Effector memory CD4-positive, alpha-beta T cell (primary cell): ENCODE data around the gene GRID2.

Experiments
- DNase-seq, 3 donors: peaks; one replicate each; pipeline ENCODE4 v3.0.0-alpha.2; 2020
- H3K27ac ChIP-seq: 2 replicates; pipeline ENCODE4 v1.7.0; 2013; ENCODE audit warnings: mild to moderate bottlenecking, low read length, moderate library complexity; ENCODE audit not compliant: insufficient read depth, poor library complexity, severe bottlenecking
- H3K27me3 ChIP-seq: replicated peaks from 2 replicates; pipeline ENCODE4 v1.7.0; 2013; ENCODE audit warnings: mild to moderate bottlenecking, low read length; ENCODE audit not compliant: insufficient read depth, control insufficient read depth, poor library complexity, severe bottlenecking
- H3K36me3 ChIP-seq: 2 replicates; pipeline ENCODE4 v1.7.0; 2013; ENCODE audit warnings: mild to moderate bottlenecking, low read length, moderate library complexity; ENCODE audit not compliant: control insufficient read depth, insufficient read depth
- H3K4me1 ChIP-seq: 2 replicates; pipeline ENCODE4 v1.7.0; 2013; ENCODE audit warnings: low read length, mild to moderate bottlenecking; ENCODE audit not compliant: control insufficient read depth, insufficient read depth, poor library complexity, severe bottlenecking
- H3K4me3 ChIP-seq: 2 replicates; pipeline ENCODE4 v1.7.0; 2013; ENCODE audit warnings: low read length, low read depth, mild to moderate bottlenecking; ENCODE audit not compliant: insufficient read depth, poor library complexity, severe bottlenecking
- H3K9me3 ChIP-seq: 2 replicates; pipeline ENCODE4 v1.7.0; 2013; ENCODE audit warnings: mild to moderate bottlenecking, low read length, moderate library complexity; ENCODE audit not compliant: control insufficient read depth

GRID2 gene

DNA sequence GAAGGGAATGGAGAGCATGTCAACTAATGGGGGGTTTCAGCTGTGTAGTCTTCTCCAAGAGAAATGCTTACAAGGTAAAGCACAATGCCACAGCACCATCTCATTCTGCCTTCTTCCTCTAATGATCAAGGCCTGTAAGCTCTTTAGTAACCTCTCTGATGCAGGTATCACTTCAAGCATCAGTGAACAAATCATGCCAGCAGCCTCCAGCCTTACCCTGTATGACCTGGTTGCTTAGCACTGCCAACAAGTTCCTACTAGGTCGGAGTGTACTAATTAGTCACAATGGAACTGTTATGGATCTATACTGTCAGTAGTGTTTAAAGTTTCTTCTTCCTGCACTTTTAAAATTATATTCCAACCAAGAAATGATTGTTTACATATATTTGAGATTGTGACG, 197.7 kb downstream of the GRID2 start:
- Histone ChIP-seq H3K9me3 (no peaks in the 10 kb centered on the region), H3K27me3 (no peaks in the 10 kb centered on the region), H3K27ac (no peak overlapping the region), H3K36me3 (no peaks in the 10 kb centered on the region), H3K4me3 (no peak overlapping the region), H3K4me1 (no peaks in the 10 kb centered on the region)
- no peak for DNase-seq

DNA sequence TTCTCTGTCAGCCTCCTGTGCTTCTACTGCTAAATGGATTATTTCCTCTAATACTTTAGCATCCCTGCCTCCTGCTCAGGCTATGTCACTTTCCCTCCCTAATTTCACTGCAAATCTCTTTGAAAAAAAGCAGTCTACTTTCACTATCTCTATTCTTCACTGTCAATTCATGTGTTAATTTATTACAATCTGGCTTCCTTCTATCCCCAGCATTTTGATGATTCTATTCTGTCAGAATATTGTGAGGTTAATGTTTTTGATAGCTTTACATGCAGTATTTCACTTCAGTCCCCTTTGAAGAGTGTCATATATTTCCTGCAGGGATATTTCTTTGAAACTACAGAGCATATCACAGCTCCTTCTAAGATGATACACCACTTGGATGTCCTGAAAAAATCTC, 203.2 kb downstream of the GRID2 start:
- no peak for DNase-seq
- Histone ChIP-seq H3K4me3 (no peak overlapping the region), H3K27me3 (no peaks in the 10 kb centered on the region), H3K4me1 (no peaks in the 10 kb centered on the region), H3K36me3 (no peaks in the 10 kb centered on the region), H3K27ac (no peak overlapping the region), H3K9me3 (no peaks in the 10 kb centered on the region)

GRCh38 chr4:92514627-92515026, 210.9 kb downstream of the GRID2 start:
- H3K36me3 ChIP-seq, result no peaks in the 10 kb centered on the region
- H3K4me3 ChIP-seq, result no peak overlapping the region
- no peak for DNase-seq
- H3K4me1 ChIP-seq, result no peaks in the 10 kb centered on the region
- no peak overlapping the region for H3K27ac ChIP-seq
- H3K27me3 ChIP-seq, result no peaks in the 10 kb centered on the region
- no peaks in the 10 kb centered on the region for H3K9me3 ChIP-seq

GRCh38 chr4:92516450-92516849, 212.7 kb downstream of the GRID2 start:
- DNase-seq, result no peak
- no peaks in the 10 kb centered on the region for H3K4me1 ChIP-seq
- no peaks in the 10 kb centered on the region for H3K9me3 ChIP-seq
- no peak overlapping the region for H3K4me3 ChIP-seq
- H3K27ac ChIP-seq, result no peak overlapping the region
- no peaks in the 10 kb centered on the region for H3K36me3 ChIP-seq
- no peaks in the 10 kb centered on the region for H3K27me3 ChIP-seq

DNA sequence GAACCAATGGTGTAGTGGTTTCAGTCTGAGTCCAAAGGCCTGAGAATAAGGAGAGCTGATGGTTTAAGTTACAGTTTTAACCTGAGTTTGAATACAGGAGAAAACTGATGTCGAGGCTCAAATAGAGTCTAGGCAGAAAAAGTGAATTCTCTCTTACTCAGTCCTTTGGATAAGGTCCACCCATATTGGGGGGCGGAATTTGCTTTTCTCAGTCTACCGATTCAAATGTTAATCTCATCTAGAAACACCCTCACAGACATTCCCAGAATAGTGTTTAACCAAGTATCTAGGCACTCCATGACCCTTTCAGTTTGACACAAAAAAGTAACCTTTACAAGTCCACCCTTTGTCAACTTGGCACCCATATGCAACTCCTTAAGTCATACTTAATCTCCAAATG, 216.0 kb downstream of the GRID2 start:
- H3K27me3 ChIP-seq, result no peaks in the 10 kb centered on the region
- no peaks in the 10 kb centered on the region for H3K9me3 ChIP-seq
- no peaks in the 10 kb centered on the region for H3K4me1 ChIP-seq
- H3K36me3 ChIP-seq, result no peaks in the 10 kb centered on the region
- no peak overlapping the region for H3K27ac ChIP-seq
- DNase-seq, result no peak
- no peak overlapping the region for H3K4me3 ChIP-seq

DNA sequence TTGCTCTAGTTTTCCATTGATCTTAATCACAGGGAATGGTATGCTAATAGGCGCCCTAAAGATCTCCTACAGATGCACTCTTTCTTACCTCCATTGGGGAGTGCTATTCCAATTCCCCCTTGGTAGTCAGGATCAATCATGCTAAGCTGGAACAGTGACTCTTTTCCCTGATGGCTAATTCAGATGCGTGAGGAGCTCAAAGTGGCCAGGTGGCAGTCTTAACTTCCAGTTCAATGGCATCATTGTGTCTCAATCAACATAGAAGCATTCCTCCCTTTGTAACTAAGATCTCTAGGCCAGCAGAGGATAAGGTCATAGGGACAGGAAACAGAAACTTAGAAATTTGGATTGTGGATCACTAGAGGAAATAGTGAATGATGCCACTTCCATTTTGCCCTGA, 216.8 kb downstream of the GRID2 start:
- H3K27me3 ChIP-seq, result no peaks in the 10 kb centered on the region
- no peaks in the 10 kb centered on the region for H3K36me3 ChIP-seq
- no peaks in the 10 kb centered on the region for H3K4me1 ChIP-seq
- no peak for DNase-seq
- no peak overlapping the region for H3K27ac ChIP-seq
- H3K4me3 ChIP-seq, result no peak overlapping the region
- no peaks in the 10 kb centered on the region for H3K9me3 ChIP-seq

DNA sequence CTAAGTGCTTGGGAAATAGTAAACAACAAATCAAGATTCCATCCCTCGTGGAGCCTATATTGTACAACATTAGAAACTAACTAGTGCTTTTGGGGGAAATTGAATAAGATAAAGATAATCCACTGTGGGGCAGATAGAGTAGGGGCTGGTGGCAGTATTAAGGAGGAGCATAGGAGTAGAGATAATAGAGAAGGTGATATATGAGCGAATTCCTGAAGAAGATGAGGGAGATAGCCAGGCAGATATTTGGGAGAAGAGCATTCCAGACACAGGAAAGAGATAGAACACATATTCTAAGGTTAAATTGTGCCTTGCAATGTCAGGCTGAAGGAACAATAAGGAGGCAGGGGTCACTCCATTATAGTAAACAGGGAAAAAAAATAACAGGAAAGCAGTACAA, 218.2 kb downstream of the GRID2 start:
- no peak for DNase-seq
- Histone ChIP-seq H3K4me1 (no peaks in the 10 kb centered on the region), H3K4me3 (no peak overlapping the region), H3K27me3 (no peaks in the 10 kb centered on the region), H3K27ac (no peak overlapping the region), H3K36me3 (no peaks in the 10 kb centered on the region), H3K9me3 (no peaks in the 10 kb centered on the region)

DNA sequence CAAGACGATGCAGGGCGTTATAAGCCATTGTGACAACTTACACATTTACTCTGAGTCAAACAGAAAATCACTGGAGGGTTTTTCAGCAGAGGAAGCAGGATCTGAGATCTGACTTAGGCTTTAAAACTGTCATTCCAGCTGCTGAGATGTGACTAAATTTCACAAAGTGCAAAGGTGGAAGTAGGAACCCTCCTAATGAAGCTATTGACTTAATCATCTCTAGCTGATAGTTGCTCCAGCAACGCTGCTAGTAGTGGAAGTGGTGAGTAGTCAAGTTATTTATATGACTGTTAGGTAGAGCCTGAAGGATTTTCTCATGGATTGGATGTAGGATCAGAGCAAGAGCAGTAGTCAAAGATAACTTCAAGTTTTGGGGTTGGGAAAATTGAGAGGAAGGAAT, 218.6 kb downstream of the GRID2 start:
- H3K27ac ChIP-seq, result no peak overlapping the region
- no peaks in the 10 kb centered on the region for H3K9me3 ChIP-seq
- no peak overlapping the region for H3K4me3 ChIP-seq
- H3K36me3 ChIP-seq, result no peaks in the 10 kb centered on the region
- H3K27me3 ChIP-seq, result no peaks in the 10 kb centered on the region
- no peak for DNase-seq
- no peaks in the 10 kb centered on the region for H3K4me1 ChIP-seq

GRCh38 chr4:92524131-92524530, 220.4 kb downstream of the GRID2 start:
- no peak for DNase-seq
- Histone ChIP-seq H3K9me3 (no peaks in the 10 kb centered on the region), H3K4me3 (no peak overlapping the region), H3K27me3 (no peaks in the 10 kb centered on the region), H3K27ac (no peak overlapping the region), H3K36me3 (no peaks in the 10 kb centered on the region), H3K4me1 (no peaks in the 10 kb centered on the region)

- no peak for DNase-seq
- Histone ChIP-seq H3K9me3 (no peaks in the 10 kb centered on the region), H3K27me3 (no peaks in the 10 kb centered on the region), H3K4me1 (no peaks in the 10 kb centered on the region), H3K27ac (no peak overlapping the region), H3K4me3 (no peak overlapping the region), H3K36me3 (no peaks in the 10 kb centered on the region)
These were observed 224.8 kb downstream of the GRID2 start for GRCh38 chr4:92528541-92528940.

DNA sequence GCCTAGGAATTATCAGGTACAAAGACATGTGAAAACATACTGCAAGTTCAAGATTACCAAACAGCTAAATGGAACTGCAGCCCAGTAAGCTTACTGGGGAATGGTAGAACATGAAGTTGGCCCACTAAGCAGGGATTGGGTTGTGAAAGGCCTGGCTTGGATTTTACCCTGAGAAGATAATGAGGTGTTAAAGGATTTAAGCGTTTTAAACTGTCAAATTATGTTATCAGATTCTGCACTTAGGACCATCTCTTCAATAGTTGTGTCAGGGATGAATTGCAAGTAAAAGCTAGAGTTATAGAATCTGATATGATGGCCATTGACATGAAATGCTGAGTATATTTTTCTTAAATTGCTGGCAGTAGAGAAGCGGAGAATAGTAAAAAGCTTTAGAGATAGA, 225.7 kb downstream of the GRID2 start:
- Histone ChIP-seq H3K4me1 (no peaks in the 10 kb centered on the region), H3K9me3 (no peaks in the 10 kb centered on the region), H3K27ac (no peak overlapping the region), H3K27me3 (no peaks in the 10 kb centered on the region), H3K36me3 (no peaks in the 10 kb centered on the region), H3K4me3 (no peak overlapping the region)
- DNase-seq, result no peak
